CD8-positive, alpha-beta T cell (primary cell): Measurements from ENCODE around the gene ZFP36. TPM values are rescaled to one million over a fixed set of nuclear protein-coding genes. Genes with fewer than 3 reads are reported as not detected.

Source experiments
- microRNA-seq: library from miRNA; unstranded; fragments of <30 nt; microRNA quantifications from one replicate; pipeline ENCODE4 v1.2.0, GENCODE V29; 2022; ENCODE audit warnings: borderline microRNAs expressed
- total RNA-seq, 46 experiments: library from RNA in 2 of 46; stranded (reverse) in 2 of 46; gene quantifications; one replicate each; pipeline ENCODE4 v1.2.3 and lab custom pipeline; 2021 to 2026

The ZFP36 gene
- total RNA-seq, 2 experiments from 2014 or later = 1,672 to 1,779 TPM

Small RNA genes lying within 50 kb of the gene (microRNA-seq; reads per million reads assigned to microRNA genes)
- 1.0 reads per million for gene MIR4530

Other genes starting within 250 kb of the ZFP36 start
- gene NCCRP1, start 209.9 kb upstream of the ZFP36 start, total RNA-seq = not detected
- gene SYCN, start 202.6 kb upstream of the ZFP36 start, total RNA-seq = not detected
- gene IFNL3, start 161.8 kb upstream of the ZFP36 start, total RNA-seq = not detected
- not detected for gene IFNL4, start 158.0 kb upstream of the ZFP36 start, total RNA-seq
- gene IFNL2, start 138.5 kb upstream of the ZFP36 start, total RNA-seq = not detected
- gene IFNL1, start 110.4 kb upstream of the ZFP36 start, total RNA-seq = under 1 TPM in 1 of 2 experiments, not detected in 1; 0.38 TPM
- gene LRFN1, start 86.0 kb upstream of the ZFP36 start, total RNA-seq = 1 to 10 TPM; 2.1 to 2.3 TPM
- gene GMFG, start 70.8 kb upstream of the ZFP36 start, total RNA-seq = 100 to 1,000 TPM; 247 to 248 TPM
- 10 to 100 TPM; 68.3 to 78.1 TPM for gene SAMD4B, start 64.4 kb upstream of the ZFP36 start, total RNA-seq
- 100 to 1,000 TPM; 109 to 117 TPM for gene PAF1, start 15.7 kb upstream of the ZFP36 start, total RNA-seq
- gene MED29, start 15.5 kb upstream of the ZFP36 start, total RNA-seq = 10 to 100 TPM; 45.9 to 55.1 TPM
- gene PLEKHG2, start 5.8 kb downstream of the ZFP36 start, total RNA-seq = 10 to 100 TPM; 54.8 to 69.0 TPM
- gene RPS16, start 29.1 kb downstream of the ZFP36 start, total RNA-seq = 1,000 to 10,000 TPM; 4,439 to 4,447 TPM
- 100 to 1,000 TPM; 303 to 329 TPM for gene SUPT5H, start 38.7 kb downstream of the ZFP36 start, total RNA-seq
- gene TIMM50, start 74.0 kb downstream of the ZFP36 start, total RNA-seq = 10 to 100 TPM; 48.6 to 56.7 TPM
- gene DLL3, start 92.1 kb downstream of the ZFP36 start, total RNA-seq = under 1 TPM in 1 of 2 experiments, not detected in 1; 0.14 TPM
- not detected for gene SELENOV, start 108.3 kb downstream of the ZFP36 start, total RNA-seq
- 1 to 10 TPM; 3.5 to 3.7 TPM for gene EID2B, start 126.0 kb downstream of the ZFP36 start, total RNA-seq
- gene EID2, start 133.3 kb downstream of the ZFP36 start, total RNA-seq = 10 to 100 TPM; 16.3 to 17.7 TPM
- not detected for gene LGALS13, start 195.7 kb downstream of the ZFP36 start, total RNA-seq
- not detected for gene LGALS16, start 249.1 kb downstream of the ZFP36 start, total RNA-seq